Measurements from ENCODE around the gene USP50. TPM values are rescaled to one million over a fixed set of nuclear protein-coding genes. Genes with fewer than 3 reads are reported as not detected.

The USP50 gene
- total and polyA plus RNA-seq, 10 donors = 0.57 to 2.6 (median 1.2) TPM; not detected in 6

DNA sequence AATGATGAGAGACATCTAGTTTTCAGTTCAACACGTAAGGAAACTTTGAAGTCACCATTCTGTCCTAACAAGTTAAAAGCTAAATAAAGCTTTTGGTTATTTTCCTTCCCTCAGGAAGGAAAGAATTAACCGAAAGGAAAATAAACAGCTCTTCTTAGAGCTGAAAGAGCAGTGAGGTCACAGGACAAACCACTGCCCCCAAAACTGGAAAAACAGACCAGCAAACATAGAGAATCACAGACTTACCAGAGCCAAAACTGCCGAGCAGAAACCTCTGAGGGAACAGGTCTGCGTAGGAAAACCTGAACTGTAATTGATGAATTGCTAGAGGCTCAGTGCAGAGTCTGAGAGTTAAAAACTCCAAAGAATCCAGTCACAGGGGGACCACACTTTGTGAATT, 14.7 kb downstream of the USP50 start:
- Histone ChIP-seq H3K4me1 (no peaks in the 10 kb centered on the region), H3K36me3 (no peaks in the 10 kb centered on the region), H3K27me3 (replicated peaks in 1 of 7) (no peaks in the 10 kb centered on the region), H3K9me3 (no peaks in the 10 kb centered on the region), H3K27ac (no peak overlapping the region), H3K4me3 (no peak overlapping the region)
- TF ChIP-seq POLR2A (IDR thresholded peaks at IDR 0.05) = no peak
- TF ChIP-seq POLR2AphosphoS5 (IDR thresholded peaks at IDR 0.05) = no peak
- TF ChIP-seq, protein P1, sequence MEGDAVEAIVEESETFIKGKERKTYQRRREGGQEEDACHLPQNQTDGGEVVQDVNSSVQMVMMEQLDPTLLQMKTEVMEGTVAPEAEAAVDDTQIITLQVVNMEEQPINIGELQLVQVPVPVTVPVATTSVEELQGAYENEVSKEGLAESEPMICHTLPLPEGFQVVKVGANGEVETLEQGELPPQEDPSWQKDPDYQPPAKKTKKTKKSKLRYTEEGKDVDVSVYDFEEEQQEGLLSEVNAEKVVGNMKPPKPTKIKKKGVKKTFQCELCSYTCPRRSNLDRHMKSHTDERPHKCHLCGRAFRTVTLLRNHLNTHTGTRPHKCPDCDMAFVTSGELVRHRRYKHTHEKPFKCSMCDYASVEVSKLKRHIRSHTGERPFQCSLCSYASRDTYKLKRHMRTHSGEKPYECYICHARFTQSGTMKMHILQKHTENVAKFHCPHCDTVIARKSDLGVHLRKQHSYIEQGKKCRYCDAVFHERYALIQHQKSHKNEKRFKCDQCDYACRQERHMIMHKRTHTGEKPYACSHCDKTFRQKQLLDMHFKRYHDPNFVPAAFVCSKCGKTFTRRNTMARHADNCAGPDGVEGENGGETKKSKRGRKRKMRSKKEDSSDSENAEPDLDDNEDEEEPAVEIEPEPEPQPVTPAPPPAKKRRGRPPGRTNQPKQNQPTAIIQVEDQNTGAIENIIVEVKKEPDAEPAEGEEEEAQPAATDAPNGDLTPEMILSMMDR (IDR thresholded peaks at IDR 0.05 in 8 of 11, conservative IDR thresholded peaks at IDR 0.05 in 3 of 11) = no peak
- no peak for DNase-seq
- intact Hi-C loops (cut with DNase I; ENCODE audit: low total_unique reads) = no loop called here
- WGBS, 5 donors = 65 to 81% (median 69%) methylated on average over 4 of the region's 4 CpGs

GRCh38 chr15:50531163-50531562, 15.3 kb downstream of the USP50 start:
- no peak for TF ChIP-seq POLR2AphosphoS5 (IDR thresholded peaks at IDR 0.05)
- no peak for TF ChIP-seq POLR2A (IDR thresholded peaks at IDR 0.05)
- TF ChIP-seq, protein P1 (IDR thresholded peaks at IDR 0.05 in 8 of 11, conservative IDR thresholded peaks at IDR 0.05 in 3 of 11) = no peak
- no peaks in the 10 kb centered on the region for H3K27me3 ChIP-seq (replicated peaks in 1 of 7)
- H3K36me3 ChIP-seq = no peaks in the 10 kb centered on the region
- H3K4me1 ChIP-seq = no peaks in the 10 kb centered on the region
- H3K9me3 ChIP-seq = no peaks in the 10 kb centered on the region
- no peak overlapping the region for H3K27ac ChIP-seq
- no peak for DNase-seq
- no peak overlapping the region for H3K4me3 ChIP-seq
- intact Hi-C loops (cut with DNase I; ENCODE audit: low total_unique reads) = no loop called here
- 88 to 98% (median 94%) methylated on average over 4 of the region's 4 CpGs for WGBS, 5 donors

DNA sequence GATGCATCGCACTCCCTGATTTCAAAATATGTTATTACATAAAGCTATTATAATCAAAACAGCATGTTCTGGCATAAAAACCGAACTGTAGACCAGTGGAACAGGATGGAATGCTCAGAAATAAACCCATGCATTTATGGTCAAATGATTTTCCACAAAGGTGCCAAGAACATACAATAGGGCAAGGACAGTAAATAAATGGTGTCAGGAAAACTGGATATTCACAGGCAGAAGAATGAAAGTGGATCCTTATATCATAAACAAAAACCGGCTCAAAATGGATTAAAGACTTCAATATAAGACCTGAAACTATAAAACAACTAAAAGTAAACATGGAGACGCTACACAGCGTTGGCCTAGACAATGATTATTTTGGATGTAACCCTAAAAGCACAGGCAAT, 22.6 kb downstream of the USP50 start:
- intact Hi-C loops (cut with DNase I; ENCODE audit: low total_unique reads) = no loop called here
- TF ChIP-seq, protein P1 (IDR thresholded peaks at IDR 0.05 in 8 of 11, conservative IDR thresholded peaks at IDR 0.05 in 3 of 11) = no peak
- TF ChIP-seq POLR2A (IDR thresholded peaks at IDR 0.05) = no peak
- TF ChIP-seq POLR2AphosphoS5 (IDR thresholded peaks at IDR 0.05) = no peak

GRCh38 chr15:50519740-50520425, 26.6 kb downstream of the USP50 start:
- Histone ChIP-seq H3K36me3 (no peaks in the 10 kb centered on the region), H3K4me1 (no peaks in the 10 kb centered on the region), H3K4me3 (no peak overlapping the region), H3K27me3 (replicated peaks in 1 of 7) (no peaks in the 10 kb centered on the region), H3K9me3 (peaks cover 0 to 19% (median 8%) of the 10 kb centered on the region in 8 donors), H3K27ac (no peak overlapping the region)
- TF ChIP-seq POLR2A (IDR thresholded peaks at IDR 0.05) (no peak), POLR2AphosphoS5 (IDR thresholded peaks at IDR 0.05) (no peak)
- TF ChIP-seq, protein P1 (IDR thresholded peaks at IDR 0.05 in 8 of 11, conservative IDR thresholded peaks at IDR 0.05 in 3 of 11) = no peak
- DNase-seq = no peak
- WGBS, 5 donors = 76 to 91% (median 89%) methylated on average over 7 of the region's 7 CpGs
- intact Hi-C loops (cut with DNase I; ENCODE audit: low total_unique reads) = no loop called here

More for the DNA sequence above, 22.6 kb downstream of the USP50 start:
- H3K27me3 ChIP-seq (replicated peaks in 1 of 7) = no peaks in the 10 kb centered on the region
- no peak overlapping the region for H3K4me3 ChIP-seq
- no peak for DNase-seq
- H3K27ac ChIP-seq = no peak overlapping the region
- no peaks in the 10 kb centered on the region for H3K36me3 ChIP-seq
- H3K9me3 ChIP-seq = peaks cover 0 to 8% (median 0%) of the 10 kb centered on the region in 8 donors
- no peaks in the 10 kb centered on the region for H3K4me1 ChIP-seq
- 81 to 87% (median 84%) methylated on average over 5 of the region's 5 CpGs for WGBS, 5 donors
